ENCODE data around the gene UTP25.
"Not testable (repeated sequence)": the region's sequence is repeated elsewhere in the genome, so short reads cannot be mapped to it uniquely, and the experiment has no call there.

UTP25 gene

DNA sequence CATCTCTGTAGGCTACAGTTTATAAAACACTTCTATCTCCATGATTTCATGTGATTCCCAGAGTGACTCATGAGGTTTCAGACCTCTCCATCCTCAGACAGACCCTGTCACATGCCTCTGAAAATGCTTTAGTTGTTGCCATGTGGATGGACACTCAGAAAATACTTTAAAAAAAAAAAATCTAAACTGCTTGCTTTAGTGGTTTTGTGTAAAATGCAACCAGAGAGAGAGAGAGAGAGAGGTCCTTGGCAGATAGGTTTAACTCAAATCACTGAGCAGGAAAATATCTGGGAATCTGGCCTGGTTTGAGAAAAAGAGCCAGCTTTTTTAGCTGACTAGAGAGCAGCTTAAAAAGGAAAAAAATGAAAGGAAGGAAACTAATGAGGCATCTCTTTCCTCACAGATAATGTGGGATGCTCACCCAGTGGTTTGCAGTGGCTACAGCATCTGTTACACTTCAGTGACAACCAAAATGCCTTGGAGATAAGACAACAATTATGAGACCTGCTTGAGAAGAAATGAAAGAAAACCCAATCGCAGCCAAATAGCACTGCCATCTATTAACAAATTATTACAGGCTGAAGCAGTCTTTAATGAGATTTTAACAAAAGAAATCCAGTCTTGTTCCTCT is 55.7 kb downstream of the UTP25 start:
- FAIRE-seq = no peak
- no peak for DNase-seq (ENCODE audit: insufficient read length, low spot score)
- TF ChIP-seq POLR2AphosphoS5 (IDR thresholded peaks at IDR 0.05; ENCODE audit: low read depth, low read length) (no peak), POU2F2 (IDR thresholded peaks at IDR 0.05; ENCODE audit: low read depth, low read length) (no peak), POLR2A (IDR thresholded peaks at IDR 0.05; ENCODE audit: low read depth, low read length) (no peak), SPI1 (IDR thresholded peaks at IDR 0.05; ENCODE audit: low read depth, low read length) (no peak), PAX5 (IDR thresholded peaks at IDR 0.05; ENCODE audit: insufficient read depth, low read length, severe bottlenecking) (no peak), TAF1 (IDR thresholded peaks at IDR 0.05; ENCODE audit: low read depth, low read length) (no peak)

DNA sequence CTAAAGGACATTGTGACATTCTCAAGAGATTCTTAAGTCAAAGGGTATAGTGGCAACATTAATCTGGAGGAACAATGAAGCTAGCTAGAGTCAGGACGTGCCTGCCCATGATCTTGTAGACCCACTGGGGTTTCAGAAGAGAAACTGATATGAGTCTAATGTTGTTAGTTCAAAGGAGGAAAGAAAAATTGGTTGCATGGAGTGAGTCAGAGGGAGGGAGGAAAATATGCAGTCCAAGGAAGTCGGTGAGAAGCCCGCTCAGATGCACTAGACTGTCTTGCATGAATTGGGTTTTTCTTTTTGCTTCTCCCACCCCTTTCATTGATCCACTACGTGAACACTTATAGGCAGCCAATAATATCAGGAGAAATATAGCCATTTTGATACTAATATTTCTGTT is 56.5 kb downstream of the UTP25 start:
- FAIRE-seq (no peak), DNase-seq (ENCODE audit: insufficient read length, low spot score) (no peak)
- no peak for TF ChIP-seq SPI1 (IDR thresholded peaks at IDR 0.05; ENCODE audit: low read depth, low read length)
- no peak for TF ChIP-seq TAF1 (IDR thresholded peaks at IDR 0.05; ENCODE audit: low read depth, low read length)
- TF ChIP-seq POLR2AphosphoS5 (IDR thresholded peaks at IDR 0.05; ENCODE audit: low read depth, low read length) = no peak
- TF ChIP-seq POLR2A (IDR thresholded peaks at IDR 0.05; ENCODE audit: low read depth, low read length) = no peak
- TF ChIP-seq PAX5 (IDR thresholded peaks at IDR 0.05; ENCODE audit: insufficient read depth, low read length, severe bottlenecking) = no peak
- TF ChIP-seq POU2F2 (IDR thresholded peaks at IDR 0.05; ENCODE audit: low read depth, low read length) = no peak

DNA sequence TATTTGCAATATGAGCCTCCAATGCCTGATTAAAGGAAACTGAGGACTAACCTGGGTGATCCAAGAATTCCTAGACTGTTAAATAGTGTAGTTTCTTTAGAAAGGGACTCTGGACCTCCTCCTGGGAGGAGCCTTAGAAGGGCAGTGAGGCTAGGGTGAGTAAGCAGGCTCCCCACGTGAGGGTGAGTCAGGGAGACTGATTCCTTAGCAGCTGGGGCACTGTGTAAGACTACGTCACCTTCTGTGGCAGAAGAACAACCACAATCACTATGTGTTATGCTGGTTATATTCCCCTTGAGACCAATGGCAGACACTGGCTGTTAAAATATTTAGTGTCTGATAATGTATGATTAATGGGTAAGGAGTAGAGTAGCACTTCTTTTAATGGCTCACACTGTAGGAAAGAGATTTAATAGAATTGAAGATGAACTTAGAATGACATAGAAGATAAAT is 56.9 kb downstream of the UTP25 start:
- FAIRE-seq (no peak), DNase-seq (ENCODE audit: insufficient read length, low spot score) (no peak)
- no peak for TF ChIP-seq POU2F2 (IDR thresholded peaks at IDR 0.05; ENCODE audit: low read depth, low read length)
- TF ChIP-seq PAX5 (IDR thresholded peaks at IDR 0.05; ENCODE audit: insufficient read depth, low read length, severe bottlenecking) = no peak
- TF ChIP-seq TAF1 (IDR thresholded peaks at IDR 0.05; ENCODE audit: low read depth, low read length) = no peak
- no peak for TF ChIP-seq SPI1 (IDR thresholded peaks at IDR 0.05; ENCODE audit: low read depth, low read length)
- no peak for TF ChIP-seq POLR2AphosphoS5 (IDR thresholded peaks at IDR 0.05; ENCODE audit: low read depth, low read length)
- TF ChIP-seq POLR2A (IDR thresholded peaks at IDR 0.05; ENCODE audit: low read depth, low read length) = no peak

DNA sequence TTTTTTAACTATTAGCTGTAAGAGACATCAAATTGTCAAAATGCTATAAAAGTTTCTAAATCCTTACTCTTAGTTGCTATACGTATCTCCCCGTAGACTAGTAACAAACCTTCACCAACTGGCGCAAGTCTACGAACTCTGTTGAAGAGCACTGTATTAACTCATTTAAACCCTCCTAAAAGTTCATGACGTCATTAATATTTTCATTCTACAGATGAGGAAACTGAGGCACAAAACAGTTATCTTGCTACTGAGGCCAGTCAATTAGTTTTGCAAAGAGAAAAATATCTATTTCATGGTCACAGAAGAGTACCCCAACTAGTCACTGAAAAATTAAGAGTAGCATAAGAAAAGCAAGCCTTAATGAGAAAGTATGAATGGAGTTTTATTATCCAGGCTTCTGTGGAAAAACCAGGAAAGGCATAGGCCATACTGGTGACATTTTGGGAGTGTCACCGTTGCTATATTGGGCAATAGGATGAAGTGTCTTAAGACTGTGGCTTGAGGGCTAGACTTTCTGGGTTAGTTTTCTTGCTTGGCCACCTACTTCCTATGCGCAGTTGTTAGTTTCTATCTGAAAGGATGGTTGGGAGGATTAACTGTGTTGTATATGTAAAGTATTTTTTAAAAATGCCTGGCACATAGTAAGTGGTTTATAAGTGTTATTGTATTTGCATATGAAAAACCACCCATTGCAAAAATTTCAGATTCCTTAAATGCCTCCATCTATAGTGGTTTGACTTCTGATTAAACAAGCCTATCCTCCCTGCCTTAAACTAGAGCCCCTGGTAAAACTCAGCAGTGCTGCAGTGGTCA is 57.8 kb downstream of the UTP25 start:
- no peak for DNase-seq (ENCODE audit: insufficient read length, low spot score)
- TF ChIP-seq POLR2A (IDR thresholded peaks at IDR 0.05; ENCODE audit: low read depth, low read length) = no peak
- TF ChIP-seq TAF1 (IDR thresholded peaks at IDR 0.05; ENCODE audit: low read depth, low read length) = no peak
- no peak for TF ChIP-seq POU2F2 (IDR thresholded peaks at IDR 0.05; ENCODE audit: low read depth, low read length)
- no peak for TF ChIP-seq PAX5 (IDR thresholded peaks at IDR 0.05; ENCODE audit: insufficient read depth, low read length, severe bottlenecking)
- no peak for TF ChIP-seq SPI1 (IDR thresholded peaks at IDR 0.05; ENCODE audit: low read depth, low read length)
- no peak for TF ChIP-seq POLR2AphosphoS5 (IDR thresholded peaks at IDR 0.05; ENCODE audit: low read depth, low read length)
- no peak for FAIRE-seq

DNA sequence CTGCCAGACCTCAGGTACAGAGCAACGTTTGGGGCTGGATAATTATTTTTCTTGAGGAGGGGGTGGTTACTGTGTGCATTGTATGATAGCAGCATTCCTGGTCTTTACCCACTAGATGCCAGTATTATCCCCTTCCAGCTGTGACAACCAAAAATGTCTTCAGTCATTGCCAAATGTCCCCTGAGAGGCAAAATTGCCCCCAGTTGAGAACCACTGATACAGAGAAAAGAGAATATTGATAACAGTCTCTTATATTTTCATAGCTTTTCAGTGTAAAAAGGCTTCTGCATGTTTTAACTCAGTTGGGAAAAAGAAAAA is 58.4 kb downstream of the UTP25 start:
- TF ChIP-seq POU2F2 (IDR thresholded peaks at IDR 0.05; ENCODE audit: low read depth, low read length) = no peak
- FAIRE-seq (no peak), DNase-seq (ENCODE audit: insufficient read length, low spot score) (no peak)

DNA sequence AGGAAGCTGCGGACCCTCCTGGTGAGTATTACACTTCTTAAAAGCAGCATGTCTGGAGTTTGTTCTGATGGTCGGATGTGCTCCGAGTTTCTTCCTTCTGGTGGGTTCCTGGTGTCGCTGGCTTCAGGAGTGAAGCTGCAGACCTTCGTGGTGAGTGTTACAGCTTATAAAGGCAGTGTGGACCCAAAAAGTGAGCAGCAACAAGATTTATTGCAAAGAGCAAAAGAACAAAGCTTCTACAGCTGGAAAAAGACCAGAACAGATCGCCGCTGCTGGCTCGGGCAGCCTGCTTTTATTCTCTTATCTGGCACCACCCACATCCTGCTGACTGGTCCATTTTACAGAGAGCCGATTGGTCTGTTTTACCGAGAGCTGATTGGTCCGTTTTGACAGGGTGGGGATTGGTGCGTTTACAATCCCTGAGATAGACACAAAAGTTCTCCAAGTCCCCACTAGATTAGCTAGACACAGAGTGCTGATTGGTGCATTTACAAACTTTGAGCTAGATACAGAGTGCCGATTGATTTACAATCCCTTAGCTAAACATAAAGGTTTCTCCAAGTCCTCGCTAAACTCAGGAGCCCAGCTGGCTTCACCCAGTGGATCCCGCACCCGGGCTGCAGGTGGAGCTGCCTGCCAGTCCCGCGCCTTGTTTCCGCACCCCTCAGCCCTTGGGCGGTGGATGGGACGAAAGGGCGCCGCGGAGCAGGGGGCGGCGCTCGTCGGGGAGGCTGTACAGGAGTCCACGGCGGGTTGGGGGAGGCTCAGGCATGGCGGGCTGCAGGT is 60.7 kb downstream of the UTP25 start:
- not testable (repeated sequence) for DNase-seq (ENCODE audit: insufficient read length, low spot score); FAIRE-seq

DNA sequence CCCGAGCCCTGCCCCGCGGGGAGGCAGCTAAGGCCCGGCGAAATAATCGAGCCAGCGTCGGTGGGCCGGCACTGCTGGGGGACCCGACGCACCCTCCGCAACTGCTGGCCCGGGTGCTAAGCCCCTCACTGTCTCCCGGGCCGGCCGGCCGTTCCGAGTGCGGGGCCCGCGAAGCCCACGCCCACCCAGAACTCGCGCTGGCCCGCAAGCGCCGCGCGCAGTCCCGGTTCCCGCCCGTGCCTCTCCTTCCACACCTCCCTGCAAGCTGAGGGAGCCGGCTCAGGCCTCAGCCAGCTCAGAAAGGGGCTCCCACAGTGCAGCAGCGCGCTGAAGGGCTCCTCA is 61.3 kb downstream of the UTP25 start:
- FAIRE-seq = no peak
- TF ChIP-seq PAX5 (IDR thresholded peaks at IDR 0.05; ENCODE audit: insufficient read depth, low read length, severe bottlenecking) = no peak
- TF ChIP-seq POLR2AphosphoS5 (IDR thresholded peaks at IDR 0.05; ENCODE audit: low read depth, low read length) = no peak
- no peak for TF ChIP-seq SPI1 (IDR thresholded peaks at IDR 0.05; ENCODE audit: low read depth, low read length)
- no peak for TF ChIP-seq POU2F2 (IDR thresholded peaks at IDR 0.05; ENCODE audit: low read depth, low read length)
- no peak for TF ChIP-seq TAF1 (IDR thresholded peaks at IDR 0.05; ENCODE audit: low read depth, low read length)
- no peak for TF ChIP-seq POLR2A (IDR thresholded peaks at IDR 0.05; ENCODE audit: low read depth, low read length)

DNA sequence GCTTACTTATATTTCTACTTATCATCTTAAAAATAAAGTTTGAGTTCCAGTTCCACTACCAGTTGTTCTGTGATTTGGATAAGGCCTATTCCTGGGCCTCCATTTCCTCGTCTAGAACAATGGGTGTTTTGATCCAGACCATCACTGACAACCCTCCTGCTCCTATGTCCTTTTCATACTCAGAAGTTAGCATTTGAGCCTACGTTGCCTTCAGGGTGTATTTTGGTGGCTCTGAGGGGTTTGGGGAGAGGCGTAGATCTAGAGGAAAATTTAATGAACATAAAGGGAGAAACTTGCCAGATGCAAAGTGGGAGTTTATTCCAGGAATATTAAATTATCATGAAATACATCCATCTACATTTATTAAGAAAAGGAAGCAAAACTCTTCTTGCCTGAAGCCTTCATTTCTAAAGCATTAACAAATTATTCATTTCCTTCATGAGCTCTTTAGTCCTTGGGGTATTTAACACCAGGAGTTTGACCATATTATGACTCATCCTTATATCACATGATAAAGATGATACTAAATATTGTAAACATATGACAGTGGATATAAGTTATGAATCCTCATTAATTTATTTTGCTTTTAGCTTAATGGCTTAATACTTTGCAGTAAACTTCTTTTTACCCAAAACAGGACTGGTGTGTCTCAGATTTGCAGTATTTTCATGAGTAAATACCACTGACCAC is 63.0 kb downstream of the UTP25 start:
- FAIRE-seq (no peak), DNase-seq (ENCODE audit: insufficient read length, low spot score) (no peak)
- no peak for TF ChIP-seq POLR2A (IDR thresholded peaks at IDR 0.05; ENCODE audit: low read depth, low read length)
- TF ChIP-seq PAX5 (IDR thresholded peaks at IDR 0.05; ENCODE audit: insufficient read depth, low read length, severe bottlenecking) = no peak
- TF ChIP-seq TAF1 (IDR thresholded peaks at IDR 0.05; ENCODE audit: low read depth, low read length) = no peak

More for the DNA sequence above, 61.3 kb downstream of the UTP25 start:
- DNase-seq (ENCODE audit: insufficient read length, low spot score) = no peak

DNA sequence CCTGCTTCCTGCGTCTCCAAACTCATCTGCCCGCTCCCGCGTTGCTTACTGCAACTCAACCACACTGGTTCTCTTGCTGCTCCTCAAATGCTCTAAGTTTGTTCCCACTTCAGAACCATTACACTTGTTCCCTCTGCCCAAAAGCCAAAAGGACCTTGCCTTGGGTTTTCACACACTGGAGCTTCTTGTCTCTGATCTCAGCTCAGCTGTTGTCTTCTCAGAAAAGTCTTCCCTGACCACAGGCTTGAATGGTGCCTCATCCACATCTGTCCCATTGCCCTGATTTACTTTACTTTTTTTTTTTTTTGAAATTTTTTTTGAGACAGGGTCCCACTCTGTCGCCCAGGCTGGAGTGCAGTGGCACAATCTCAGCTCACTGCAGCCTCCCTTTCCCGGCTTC is 66.0 kb downstream of the UTP25 start:
- FAIRE-seq = no peak

More for the DNA sequence above, 66.0 kb downstream of the UTP25 start:
- no peak for DNase-seq (ENCODE audit: insufficient read length, low spot score)
- TF ChIP-seq SPI1 (IDR thresholded peaks at IDR 0.05; ENCODE audit: low read depth, low read length) (no peak), POLR2AphosphoS5 (IDR thresholded peaks at IDR 0.05; ENCODE audit: low read depth, low read length) (no peak), TAF1 (IDR thresholded peaks at IDR 0.05; ENCODE audit: low read depth, low read length) (no peak), POU2F2 (IDR thresholded peaks at IDR 0.05; ENCODE audit: low read depth, low read length) (no peak), POLR2A (IDR thresholded peaks at IDR 0.05; ENCODE audit: low read depth, low read length) (no peak), PAX5 (IDR thresholded peaks at IDR 0.05; ENCODE audit: insufficient read depth, low read length, severe bottlenecking) (no peak)

Measured in GM12891 (cell line).